Fibroblast of peridontal ligament (primary cell): ENCODE data around the gene COL25A1.
A peak's percentile ranks its signal among the peaks of the same experiment; 100 is the strongest.

ENCODE experiments used
- DNase-seq: peaks from one replicate; pipeline ENCODE4 v3.0.0-alpha.2; 2010; ENCODE audit errors: extremely low read depth

Gene COL25A1

DNA sequence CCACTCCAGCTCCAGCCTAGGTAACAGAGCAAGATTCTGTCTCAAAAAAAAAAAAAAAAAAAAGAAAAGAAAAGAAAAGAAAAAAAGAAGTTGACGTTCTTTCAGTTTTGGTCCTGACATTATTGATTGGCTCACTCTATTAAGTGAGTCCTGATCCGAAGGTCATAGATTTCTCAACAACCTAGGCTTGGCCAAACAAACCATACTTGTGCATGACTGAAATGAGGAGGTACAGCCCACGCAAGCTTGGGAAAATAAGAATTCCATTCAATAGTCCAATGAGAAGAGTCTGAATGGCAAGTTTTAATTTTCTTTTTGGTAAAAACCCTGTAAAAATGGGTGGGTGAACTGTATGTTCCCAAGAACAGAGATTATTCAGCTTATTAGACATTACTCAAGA is 536.4 kb downstream of the COL25A1 start:
- DNase-seq: no peak

DNA sequence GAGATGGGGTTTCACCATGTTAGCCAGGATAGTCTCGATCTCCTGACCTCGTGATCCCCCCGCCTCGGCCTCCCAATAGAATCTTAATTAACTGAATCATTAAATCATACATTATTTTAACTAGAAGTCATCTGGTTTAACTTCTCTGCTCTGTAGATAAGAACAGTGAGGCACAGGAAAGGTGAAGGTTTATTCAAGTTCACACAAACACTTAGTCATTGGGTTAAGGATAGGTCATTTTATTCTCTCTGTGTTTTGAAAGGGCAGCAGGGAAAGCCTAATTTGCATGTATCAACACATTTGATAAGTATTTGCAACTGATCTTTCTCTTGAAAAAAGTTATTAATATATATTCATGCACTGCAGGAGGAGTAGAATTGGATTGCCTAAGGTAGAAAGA is 538.5 kb downstream of the COL25A1 start:
- DNase-seq: no peak

DNA sequence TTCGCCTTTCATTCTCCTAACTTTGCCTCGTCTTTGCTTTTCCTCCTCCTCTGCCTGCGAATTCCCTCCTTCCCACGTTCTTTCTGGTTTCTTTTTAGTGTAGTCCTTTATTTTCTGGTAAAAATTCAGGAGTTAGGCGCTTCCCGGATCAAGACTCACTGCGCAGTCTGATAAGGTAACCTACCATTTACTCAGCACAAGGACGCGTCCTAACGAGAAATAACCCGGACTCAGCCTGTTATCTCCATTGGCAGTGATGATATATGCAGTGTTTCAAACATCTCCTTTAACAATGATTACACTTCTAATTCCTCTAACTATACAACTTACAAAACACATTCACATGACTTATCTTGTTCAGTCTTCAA is 539.2 kb downstream of the COL25A1 start:
- DNase-seq: peak; percentile 4

DNA sequence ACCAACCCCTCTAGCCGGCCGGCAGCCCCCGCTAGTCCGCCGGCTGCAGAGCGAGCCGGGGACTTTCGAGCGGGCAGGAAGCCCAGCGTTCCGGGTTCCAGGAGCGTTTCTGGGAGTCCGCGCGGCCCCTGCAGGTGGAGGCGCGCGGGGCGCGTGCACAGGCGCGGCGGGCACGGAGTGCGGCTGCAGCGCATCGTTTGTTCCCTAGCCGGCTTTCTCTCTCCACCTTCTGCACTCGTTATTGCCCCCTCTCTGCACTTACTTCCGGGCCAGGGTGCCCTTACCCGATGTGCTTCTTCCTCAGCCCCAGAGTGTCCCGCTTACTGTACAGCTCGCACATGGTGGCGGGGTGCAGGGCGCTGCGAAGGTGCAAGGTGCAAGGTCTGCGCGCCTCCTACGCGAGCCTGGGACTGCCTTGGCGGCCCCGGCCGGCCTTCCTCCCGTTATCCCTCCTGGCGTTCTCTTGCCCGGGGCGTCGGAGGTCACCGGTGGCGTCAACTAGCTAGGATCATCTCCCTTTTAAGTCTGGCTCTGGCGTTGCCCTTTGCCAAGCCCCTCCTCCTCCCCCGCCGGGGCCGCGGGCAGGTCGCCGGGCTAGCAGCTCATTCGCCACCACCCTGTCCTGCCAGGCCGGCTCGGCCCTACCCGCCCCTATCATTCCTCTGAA is 539.8 kb downstream of the COL25A1 start, which contains the start of gene ETNPPL:
TSS of gene ETNPPL (minus strand) at position 495 of the 667 bp plus-strand sequence. CDS start at position 340, 155 bp downstream.
- DNase-seq: no peak
